AG10803 (cell line): ENCODE results near the gene CAPN9.

ENCODE experiments used
- DNase-seq: peaks from one replicate; pipeline ENCODE4 v3.0.0; 2010; ENCODE audit warnings: low read depth
- H3K4me3 ChIP-seq: 2 replicates; pipeline ENCODE4 v1.5.1; 2011; ENCODE audit warnings: mild to moderate bottlenecking, low read length, control low read depth
- CTCF ChIP-seq: conservative IDR thresholded peaks from 2 replicates; pipeline ENCODE4 v1.5.1; 2011; ENCODE audit warnings: mild to moderate bottlenecking, low read length, control low read depth, inconsistent platforms

Gene CAPN9

GRCh38 chr1:230768903-230769570 lies 21.8 kb downstream of the CAPN9 start:
- peak; percentile 65 for DNase-seq
- H3K4me3 ChIP-seq, result no peak overlapping the region
- TF ChIP-seq CTCF, result no peak

DNA sequence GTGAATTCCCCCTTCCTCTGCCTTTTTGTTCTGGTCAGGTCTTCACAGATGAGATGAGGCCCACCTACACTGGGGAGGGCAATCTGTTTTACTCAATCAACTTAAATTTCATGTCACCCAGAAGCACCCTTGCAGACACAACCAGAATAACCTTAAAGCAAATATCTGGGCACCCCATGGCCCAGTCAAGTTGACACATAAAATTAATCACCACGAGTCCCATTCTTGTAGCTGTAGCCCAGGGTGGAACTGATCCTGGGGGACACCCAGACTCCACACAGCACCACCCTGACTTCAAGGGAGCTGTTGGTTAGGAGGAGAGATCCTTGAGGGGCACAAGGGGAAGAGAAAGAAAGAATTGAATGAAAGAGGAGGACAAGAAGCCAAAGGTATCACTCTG lies 23.1 kb downstream of the CAPN9 start:
- no peak for DNase-seq
- no peak for TF ChIP-seq CTCF
- no peak overlapping the region for H3K4me3 ChIP-seq

DNA sequence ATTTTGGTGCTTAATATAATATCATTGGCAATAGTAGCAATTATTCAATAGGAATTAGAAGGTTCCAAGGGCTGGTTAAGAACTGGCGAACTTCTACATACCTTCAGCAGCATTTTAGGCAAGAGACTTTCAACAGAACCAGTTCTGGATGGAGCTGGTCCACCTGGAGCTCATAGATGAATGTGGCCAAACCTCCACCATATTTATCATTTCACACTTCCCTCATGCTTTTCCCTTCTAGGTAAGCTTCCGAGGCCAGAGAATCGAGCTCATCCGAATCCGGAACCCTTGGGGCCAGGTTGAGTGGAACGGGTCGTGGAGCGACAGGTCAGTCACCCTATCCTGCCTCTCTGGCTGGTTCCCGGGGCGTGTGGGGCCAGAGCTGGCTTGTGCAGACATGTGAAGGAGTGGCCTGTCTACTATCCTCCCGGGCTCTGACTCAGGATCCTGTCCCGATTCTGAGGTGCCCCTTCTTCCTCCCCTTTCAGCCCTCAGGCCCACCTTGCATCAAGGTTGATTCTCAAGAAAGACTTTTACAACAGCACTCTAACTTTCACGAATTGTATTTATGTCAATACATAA lies 24.7 kb downstream of the CAPN9 start:
- no peak for TF ChIP-seq CTCF
- no peak overlapping the region for H3K4me3 ChIP-seq
- no peak for DNase-seq

DNA sequence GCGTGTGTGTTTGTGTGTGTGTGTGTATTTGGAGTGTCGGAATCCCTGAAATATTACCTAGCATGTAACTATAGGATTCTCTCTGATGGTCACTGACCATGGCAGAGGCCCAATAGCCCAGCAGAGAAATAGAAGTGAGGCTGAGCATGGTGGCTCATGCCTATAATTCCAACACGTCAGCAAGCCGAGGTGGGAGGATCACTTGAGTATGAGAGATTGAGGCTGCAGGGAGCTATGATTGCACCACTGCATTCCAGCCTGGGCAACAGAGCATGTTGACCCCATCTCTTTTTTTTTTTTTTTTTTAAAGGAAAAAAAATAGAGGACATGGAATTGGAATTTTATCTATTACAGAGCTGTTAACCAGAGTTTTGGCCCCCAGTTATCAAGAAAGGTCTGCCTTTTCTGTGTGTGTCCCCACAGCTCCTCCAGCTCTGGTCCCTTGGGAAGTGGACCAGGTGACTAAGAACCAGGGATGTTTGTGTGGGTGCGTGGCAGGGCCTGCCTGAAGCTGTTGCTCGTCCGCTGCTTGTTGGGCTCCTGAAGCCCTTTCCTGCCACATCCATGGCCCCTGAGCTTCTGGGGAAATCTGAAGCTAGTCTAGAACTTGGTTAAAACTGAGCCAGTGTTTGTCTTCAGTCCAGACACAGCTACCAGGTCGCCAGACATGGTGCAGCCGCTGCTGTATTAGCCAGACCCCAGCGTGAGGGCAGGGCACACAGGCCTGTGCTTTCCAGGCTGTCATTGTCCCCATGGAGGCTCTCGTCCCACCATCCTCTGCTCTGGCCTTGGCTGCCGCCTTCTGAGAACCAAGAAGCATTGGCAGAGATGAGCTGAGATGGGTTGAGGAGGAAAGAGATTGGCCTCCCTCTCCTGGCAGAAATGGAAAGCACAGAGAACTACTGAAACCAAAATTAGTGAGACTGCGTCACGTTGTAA lies 25.5 kb downstream of the CAPN9 start:
- peak; percentile 69 for DNase-seq
- no peak overlapping the region; the same call in 1 of the 2 replicates for H3K4me3 ChIP-seq
- peak; percentile 83 for TF ChIP-seq CTCF

- no peak for DNase-seq
- TF ChIP-seq CTCF, result no peak
- peak overlapping the region; percentile 26; the same call in 1 of the 2 replicates for H3K4me3 ChIP-seq
Measured at GRCh38 chr1:230773396-230774033, 26.3 kb downstream of the CAPN9 start.

DNA sequence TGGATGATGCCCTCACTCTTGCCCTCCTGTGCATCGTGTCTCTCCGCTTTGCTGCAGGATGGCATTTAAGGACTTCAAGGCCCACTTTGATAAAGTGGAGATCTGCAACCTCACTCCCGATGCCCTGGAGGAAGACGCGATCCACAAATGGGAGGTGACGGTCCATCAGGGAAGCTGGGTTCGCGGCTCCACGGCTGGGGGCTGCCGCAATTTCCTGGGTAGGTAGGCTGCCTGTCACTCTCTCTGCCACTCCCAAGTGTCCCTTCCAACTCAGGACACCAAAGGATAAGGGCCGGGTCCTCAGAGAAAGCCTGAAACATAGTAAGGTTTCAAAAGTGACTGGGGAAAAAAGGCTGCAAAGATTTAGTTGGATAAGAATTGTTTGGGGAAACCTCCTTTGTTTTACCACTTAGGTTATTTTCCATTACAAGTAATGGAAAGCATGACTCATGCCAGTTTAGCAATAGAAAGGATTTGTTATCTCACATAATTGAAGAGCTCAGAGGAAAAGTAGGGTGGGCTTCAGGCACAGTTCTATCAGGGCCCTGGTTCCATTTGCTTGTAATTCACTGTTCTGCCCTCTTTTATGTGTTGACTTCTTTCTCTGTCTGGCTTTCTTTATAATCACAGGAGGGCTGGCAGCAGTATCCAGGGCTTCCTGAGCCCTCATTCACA lies 31.9 kb downstream of the CAPN9 start:
- DNase-seq, result no peak
- TF ChIP-seq CTCF, result no peak
- H3K4me3 ChIP-seq, result no peak overlapping the region
